ENCODE results near the gene IPO4. TPM values are rescaled to one million over a fixed set of nuclear protein-coding genes. Genes with fewer than 3 reads are reported as not detected.

Gene IPO4
- total and polyA plus RNA-seq, 9 of the 15 experiments (the other 6 are each of a cell fraction or from before 2014, with no cell fraction given): 7.3 to 122 (median 31.8) TPM

- TF ChIP-seq, protein P1, sequence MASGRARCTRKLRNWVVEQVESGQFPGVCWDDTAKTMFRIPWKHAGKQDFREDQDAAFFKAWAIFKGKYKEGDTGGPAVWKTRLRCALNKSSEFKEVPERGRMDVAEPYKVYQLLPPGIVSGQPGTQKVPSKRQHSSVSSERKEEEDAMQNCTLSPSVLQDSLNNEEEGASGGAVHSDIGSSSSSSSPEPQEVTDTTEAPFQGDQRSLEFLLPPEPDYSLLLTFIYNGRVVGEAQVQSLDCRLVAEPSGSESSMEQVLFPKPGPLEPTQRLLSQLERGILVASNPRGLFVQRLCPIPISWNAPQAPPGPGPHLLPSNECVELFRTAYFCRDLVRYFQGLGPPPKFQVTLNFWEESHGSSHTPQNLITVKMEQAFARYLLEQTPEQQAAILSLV (tag; IDR thresholded peaks at IDR 0.05): no peak
- TF ChIP-seq GTF2B (IDR thresholded peaks at IDR 0.05; ENCODE audit: extremely low read depth, insufficient read length) (no peak), KDM1A (IDR thresholded peaks at IDR 0.05) (no peak), NFATC3 (IDR thresholded peaks at IDR 0.05) (no peak), HINFP (tag; conservative IDR thresholded peaks at IDR 0.05; ENCODE audit: low read depth) (no peak), HLTF (IDR thresholded peaks at IDR 0.05) (no peak; the same call in 1 of the 2 replicates), NR2F6 (CRISPR knock-in tag; IDR thresholded peaks at IDR 0.05) (no peak), YY1 (IDR thresholded peaks at IDR 0.05; ENCODE audit: borderline replicate concordance in 1 of 3, control insufficient read depth in 1 of 3, extremely low read depth in 1 of 3, insufficient read depth in 3 of 3, insufficient read length in 1 of 3, insufficient replicate concordance in 2 of 3, low read depth in 1 of 3, low read length in 2 of 3) (peak in 1 of 3 experiments; percentile 44), SREBF2 (CRISPR knock-in tag; IDR thresholded peaks at IDR 0.05) (no peak), CC2D1A (IDR thresholded peaks at IDR 0.05) (no peak), IRF1 (CRISPR knock-in tag; IDR thresholded peaks at IDR 0.05; ENCODE audit: borderline replicate concordance) (no peak), ZNF512 (tag; IDR thresholded peaks at IDR 0.05) (no peak), TCF7 (IDR thresholded peaks at IDR 0.05; ENCODE audit: borderline replicate concordance) (no peak), ZNF217 (CRISPR knock-in tag; IDR thresholded peaks at IDR 0.05) (no peak), SNIP1 (IDR thresholded peaks at IDR 0.05; ENCODE audit: low read depth) (no peak), MCM5 (IDR thresholded peaks at IDR 0.05; ENCODE audit: low read depth) (no peak), ZNF324 (CRISPR knock-in tag; IDR thresholded peaks at IDR 0.05) (no peak), ZSCAN29 (IDR thresholded peaks at IDR 0.05) (no peak), ZNF696 (CRISPR knock-in tag; conservative IDR thresholded peaks at IDR 0.05) (no peak), ZNF232 (CRISPR knock-in tag; IDR thresholded peaks at IDR 0.05) (no peak; the same call in 1 of the 2 replicates), ZNF354B (CRISPR knock-in tag; IDR thresholded peaks at IDR 0.05) (no peak), SMAD1 (IDR thresholded peaks at IDR 0.05; ENCODE audit: low read depth, low read length, partially characterized antibody) (no peak), ZNF445 (CRISPR knock-in tag; IDR thresholded peaks at IDR 0.05; ENCODE audit: low read depth) (no peak), JUNB (CRISPR knock-in tag; conservative IDR thresholded peaks at IDR 0.05) (no peak)
Observed at GRCh38 chr14:24195186-24196070, 6.8 kb upstream of the IPO4 start, which contains the start of gene TM9SF1 (continued).
